HG03442 (cell line): ENCODE measurements around the gene CCNY.

Experiments
- ATAC-seq: cut with Tn5 transposase; IDR thresholded peaks from one replicate; pipeline ENCODE4 v1.9.1; 2021; ENCODE audit warnings: mild to moderate bottlenecking, moderate library complexity; ENCODE audit not compliant: unreplicated experiment

CCNY gene

GRCh38 chr10:35607475-35608327 is 271.4 kb downstream of the CCNY start:
- ATAC-seq, result no peak

GRCh38 chr10:35608328-35608672 is 272.0 kb downstream of the CCNY start:
- no peak for ATAC-seq

- no peak for ATAC-seq
Observed at GRCh38 chr10:35611750-35612149, 275.4 kb downstream of the CCNY start.

GRCh38 chr10:35612385-35613106 is 276.2 kb downstream of the CCNY start:
- ATAC-seq, result no peak

- ATAC-seq, result no peak
Observed at GRCh38 chr10:35613107-35613440, 276.8 kb downstream of the CCNY start.

- ATAC-seq, result no peak
Observed at GRCh38 chr10:35613597-35614226, 277.4 kb downstream of the CCNY start.

GRCh38 chr10:35614312-35614711 is 278.0 kb downstream of the CCNY start:
- no peak for ATAC-seq
